HG03575 (cell line): ENCODE data around the gene FNTB.

Source experiments
- ATAC-seq: cut with Tn5 transposase; IDR thresholded peaks from one replicate; pipeline ENCODE4 v1.9.1; 2021; ENCODE audit not compliant: unreplicated experiment, insufficient number of reproducible peaks, low FRiP score; ENCODE audit errors: extremely low read depth

The FNTB gene

DNA sequence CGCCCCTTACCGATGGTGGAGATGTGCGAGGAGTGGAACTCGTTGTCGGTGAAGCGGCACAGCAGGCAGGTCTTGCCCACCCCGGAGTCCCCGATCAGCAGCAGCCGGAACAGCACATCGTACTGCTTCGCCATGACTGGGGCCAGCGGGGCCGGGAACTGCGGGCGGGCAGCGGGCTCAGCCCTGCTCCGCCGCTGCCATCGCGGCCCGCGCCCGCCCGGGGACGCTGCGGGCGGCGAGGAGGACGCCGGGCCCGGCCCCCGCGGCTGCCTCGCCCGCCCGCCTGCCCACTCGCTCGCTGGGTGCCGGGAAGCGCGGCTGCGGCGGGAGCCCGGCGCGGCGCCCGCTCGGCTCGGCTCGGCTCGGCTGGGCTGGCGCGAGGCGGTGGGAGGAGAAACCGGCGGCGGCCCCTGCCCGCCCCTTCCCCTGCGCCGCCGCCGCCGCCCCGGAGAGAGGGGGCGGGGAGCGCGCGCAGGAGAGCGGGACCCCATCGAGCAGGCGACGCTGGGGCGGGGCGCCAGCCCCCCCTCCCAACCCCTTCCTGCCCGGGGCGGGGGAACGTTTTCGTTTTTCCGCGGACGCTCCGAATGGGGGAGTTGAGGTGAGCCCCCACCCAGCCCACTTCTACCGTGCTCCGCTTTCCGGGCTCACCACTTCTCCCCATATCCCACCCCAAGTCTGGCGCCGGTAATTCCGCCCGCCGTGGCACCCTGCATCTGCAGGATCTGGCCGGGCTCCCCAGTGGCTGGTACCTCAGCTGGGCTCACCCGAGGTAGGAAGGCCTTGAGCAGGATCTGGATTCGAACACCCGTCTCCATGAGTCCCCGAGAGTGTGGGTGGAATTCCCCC is 14.5 kb upstream of the FNTB start, which contains the start of gene RAB15:
TSS of gene RAB15 (minus strand) at position 394 of the 849 bp plus-strand sequence. CDS start at position 134, 260 bp downstream.
- ATAC-seq: no peak

DNA sequence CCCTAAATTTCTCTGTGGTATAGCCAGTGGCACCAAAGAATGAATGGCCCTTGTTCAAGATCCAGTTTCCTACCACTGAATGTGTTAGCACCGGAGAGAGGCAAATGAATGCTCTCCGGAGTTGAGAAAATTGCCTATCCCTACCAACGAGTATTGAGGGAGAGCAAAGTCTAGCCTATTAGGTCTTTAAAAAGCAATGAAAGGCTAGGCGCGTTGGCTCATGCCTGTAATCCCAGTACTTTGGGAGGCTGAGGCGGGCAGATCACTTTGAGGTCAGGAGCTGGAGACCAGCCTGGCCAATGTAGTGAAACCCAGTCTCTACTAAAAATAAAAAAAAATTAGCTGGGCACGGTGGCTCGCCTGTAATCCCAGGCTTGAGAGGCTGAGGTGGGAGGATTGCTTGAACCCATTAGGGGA is 13.7 kb upstream of the FNTB start:
- ATAC-seq: no peak

GRCh38 chr14:64973826-64974225 is 12.9 kb upstream of the FNTB start:
- no peak for ATAC-seq

DNA sequence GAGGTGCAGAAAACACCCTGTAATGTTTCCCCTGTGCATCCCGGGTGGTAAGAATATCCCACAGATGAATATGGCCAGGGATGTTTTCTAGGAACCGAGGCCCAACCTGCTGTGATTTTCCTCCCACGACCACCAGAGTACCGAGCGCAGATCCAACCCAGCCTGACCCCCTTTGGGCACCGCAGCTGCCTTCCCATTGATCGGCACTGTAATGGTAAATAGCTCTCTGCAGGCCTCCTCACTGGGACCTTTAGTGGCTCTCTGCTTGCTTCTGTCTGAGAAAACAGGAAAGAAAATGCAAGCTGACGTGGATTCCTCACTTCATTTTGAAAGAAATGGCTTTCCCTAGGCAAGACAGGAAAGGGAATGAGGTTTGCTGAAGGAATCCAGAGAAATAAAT is 12.1 kb upstream of the FNTB start:
- ATAC-seq: no peak

- ATAC-seq: no peak
Observed at GRCh38 chr14:64979336-64980074, 7.2 kb upstream of the FNTB start.

GRCh38 chr14:64983439-64984310 is 3.0 kb upstream of the FNTB start:
- ATAC-seq: no peak

DNA sequence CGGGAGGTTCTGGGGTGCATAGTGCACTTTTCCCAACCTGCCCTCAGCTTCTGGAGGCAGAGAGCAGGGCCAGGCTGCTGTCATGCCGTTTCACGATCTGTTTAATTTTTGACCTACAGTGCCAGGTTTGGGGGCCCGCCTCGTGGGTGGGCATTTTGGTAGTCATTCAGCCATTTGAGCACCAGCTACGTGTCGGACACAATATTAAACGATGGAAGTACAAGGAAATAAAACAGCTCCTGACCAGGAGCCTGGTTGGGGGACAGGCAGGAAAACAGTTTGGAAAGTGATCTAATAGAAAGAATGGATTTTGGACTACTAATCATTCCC is 708 bp downstream of the FNTB start:
- no peak for ATAC-seq

DNA sequence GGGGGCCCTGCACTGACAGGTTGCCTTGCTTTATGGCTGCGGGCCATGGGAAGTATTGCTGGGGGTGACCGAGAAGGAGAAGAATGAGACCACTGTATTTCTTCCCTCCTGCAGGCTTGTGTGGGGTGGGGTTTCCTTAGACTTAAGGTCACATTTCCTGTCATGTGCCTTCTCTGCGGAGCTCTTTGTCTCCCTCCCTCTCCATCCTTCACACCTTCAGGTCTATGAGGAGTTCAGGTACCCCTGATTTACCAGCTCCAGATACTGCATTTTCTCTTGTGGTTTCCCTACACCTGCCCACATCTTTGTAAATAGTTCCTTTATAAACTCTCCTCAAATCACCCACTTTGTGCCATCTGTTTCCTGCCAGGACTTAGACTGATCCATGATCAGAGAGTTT is 3.6 kb downstream of the FNTB start:
- ATAC-seq: no peak

- no peak for ATAC-seq
Observed at GRCh38 chr14:64990939-64991338, 4.2 kb downstream of the FNTB start.

- no peak for ATAC-seq
Observed at GRCh38 chr14:64992328-64992885, 5.7 kb downstream of the FNTB start.

- ATAC-seq: no peak
Observed at GRCh38 chr14:64993266-64993930, 6.7 kb downstream of the FNTB start.

DNA sequence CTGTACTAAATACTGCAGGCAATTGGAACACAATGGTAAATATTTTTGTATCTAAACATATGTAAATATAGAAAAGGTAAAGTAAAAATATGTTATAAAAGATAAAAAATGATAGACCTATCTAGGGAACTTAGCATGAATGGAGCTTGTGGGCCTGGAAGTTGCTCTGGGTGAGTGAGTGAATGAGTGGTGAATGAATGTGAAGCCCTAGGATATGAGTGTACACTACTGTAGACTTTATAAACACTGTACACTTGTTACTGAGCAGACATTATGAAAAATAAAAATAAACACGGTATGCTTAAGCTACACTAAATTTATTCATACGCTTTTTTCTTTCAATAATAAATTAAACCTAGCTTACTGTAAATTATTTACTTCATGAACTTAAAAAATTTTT is 7.8 kb downstream of the FNTB start:
- no peak for ATAC-seq

DNA sequence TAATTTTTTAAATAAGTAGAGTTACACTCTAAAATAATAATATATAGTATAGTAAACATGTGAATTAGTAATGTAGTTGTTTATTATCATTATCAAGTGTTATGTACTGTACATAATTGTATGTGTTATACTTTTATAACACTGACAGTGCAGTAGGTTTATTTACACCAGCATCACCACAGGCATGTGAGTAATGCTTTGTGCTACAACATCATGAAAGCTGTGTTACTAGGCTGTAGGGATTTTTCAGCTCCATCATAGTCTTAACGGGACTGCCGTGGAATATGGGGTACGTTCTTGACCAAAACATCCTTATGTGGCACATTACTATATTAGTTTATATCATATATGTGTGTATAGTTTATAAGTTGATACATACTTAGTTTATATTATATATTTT is 8.6 kb downstream of the FNTB start:
- ATAC-seq: no peak

DNA sequence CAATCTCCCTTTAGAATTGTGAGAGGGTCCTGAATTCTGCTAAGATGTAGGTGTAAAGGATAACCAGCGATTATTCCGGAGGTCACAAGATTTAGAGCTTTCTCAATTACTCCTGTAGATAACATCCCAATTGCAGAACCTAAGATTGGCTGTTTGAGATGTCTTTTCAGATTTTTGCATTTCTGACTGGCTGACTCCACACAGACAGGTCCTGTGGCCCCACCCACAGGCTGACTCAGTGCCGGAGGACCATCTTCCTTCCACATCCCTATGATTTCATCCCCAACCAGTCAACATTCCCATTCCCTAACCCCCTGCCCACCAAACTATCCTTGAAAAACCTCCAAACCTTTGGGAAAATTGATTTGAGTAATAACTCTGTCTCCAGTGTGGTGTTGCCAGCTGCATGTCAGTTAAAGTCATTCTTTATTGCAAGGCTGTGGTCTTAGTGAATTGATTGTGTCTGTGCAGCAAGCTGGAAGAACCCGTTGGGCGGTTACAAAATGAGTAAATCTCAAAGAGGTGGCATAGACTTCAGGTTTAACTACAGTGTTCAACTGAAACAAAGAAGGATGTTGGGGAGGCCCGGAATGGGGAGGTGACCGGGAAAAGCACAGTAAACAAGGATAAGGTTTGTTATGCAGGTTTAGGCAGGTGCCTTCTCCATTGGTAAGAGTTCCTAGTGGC is 10.6 kb downstream of the FNTB start:
- no peak for ATAC-seq

GRCh38 chr14:64998455-64998931 is 11.8 kb downstream of the FNTB start:
- ATAC-seq: no peak

DNA sequence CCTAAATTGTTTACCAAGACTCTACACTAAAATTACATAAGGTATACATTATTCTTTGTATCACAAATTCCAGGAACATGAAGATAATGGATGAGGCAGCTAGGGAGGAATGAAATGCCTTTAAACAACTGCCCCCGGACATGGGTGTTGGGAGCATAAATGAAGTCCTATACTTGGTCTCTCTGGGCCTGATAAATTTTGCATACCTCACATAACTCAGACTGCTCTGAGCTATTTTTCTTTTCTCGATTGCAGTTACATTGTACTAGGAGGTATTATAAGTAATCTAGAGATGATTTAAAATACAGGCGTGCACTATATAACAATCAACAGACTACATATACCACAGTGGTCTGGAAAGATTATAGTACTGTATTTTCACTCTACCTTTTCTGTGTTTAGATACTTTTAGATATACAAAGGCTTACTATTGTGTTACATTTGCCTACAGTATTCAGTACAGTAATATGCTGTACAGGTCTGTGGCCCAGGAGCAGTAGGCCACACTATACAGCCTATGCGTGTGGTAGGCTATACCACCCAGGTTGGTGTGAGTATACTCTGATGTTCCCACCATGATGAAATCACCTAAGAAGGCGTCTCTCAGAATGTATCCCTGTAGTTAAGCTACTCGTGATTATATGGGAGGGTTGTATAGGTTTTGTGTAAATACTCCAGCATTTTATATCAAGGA is 14.3 kb downstream of the FNTB start:
- no peak for ATAC-seq

GRCh38 chr14:65001723-65002122 is 15.0 kb downstream of the FNTB start:
- no peak for ATAC-seq
